ENCODE measurements around the gene CCL26. TPM values are rescaled to one million over a fixed set of nuclear protein-coding genes. Genes with fewer than 3 reads are reported as not detected.

Gene CCL26
- total and polyA plus RNA-seq, 2 of the 4 experiments (the other 2 are of a cell fraction), result not detected

DNA sequence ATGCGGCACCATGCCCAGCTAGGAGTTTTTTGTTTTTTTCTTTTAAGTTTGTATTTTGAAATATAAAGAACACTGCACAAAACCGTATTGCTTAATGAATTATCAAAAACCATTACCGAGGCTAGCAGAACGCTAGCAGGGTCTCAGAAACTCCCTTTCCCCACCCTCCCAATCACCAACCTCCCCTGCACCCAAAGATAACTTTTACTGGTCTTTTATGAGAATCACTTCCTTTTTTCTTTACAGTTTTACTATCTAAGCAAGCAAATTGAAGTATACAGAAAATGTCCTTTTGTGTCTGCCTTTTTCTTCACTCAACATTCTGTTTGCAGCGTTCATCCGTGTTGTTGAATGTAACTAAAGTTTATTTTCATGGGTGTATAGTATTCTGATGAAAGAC is 46.7 kb downstream of the CCL26 start:
- in situ Hi-C loops (cut with MboI; ENCODE audit: low sequenced_read_pairs), result no loop called here

More for the DNA sequence above, 46.7 kb downstream of the CCL26 start:
- no peak overlapping the region for H3K27ac ChIP-seq (ENCODE audit: insufficient read depth, low read length)
- no peak for ATAC-seq (ENCODE audit: low read depth)
- H2BK5ac ChIP-seq (ENCODE audit: low read depth, low read length, poor library complexity, severe bottlenecking), result no peak overlapping the region
- ChIA-PET POLR2A (ENCODE audit: unreplicated experiment) (no interaction called here), CTCF (no interaction called here)
- no CpG with 5 or more reads among the region's 6 CpGs for WGBS, 2 experiments (ENCODE audit: extremely low coverage in 2 of 2, insufficient read length in 1 of 2)
- no peak overlapping the region for H3K4me3 ChIP-seq (ENCODE audit: insufficient read depth, low read depth, low read length)
- H3K4me2 ChIP-seq (ENCODE audit: low read depth, low read length), result no peak overlapping the region
- DNase-seq, result no peak
- no peak overlapping the region for H3K18ac ChIP-seq (ENCODE audit: low read depth, low read length)
- H3K9me1 ChIP-seq (ENCODE audit: insufficient read depth, low read length), result peaks cover 10% of the 10 kb centered on the region
- H3K56ac ChIP-seq (ENCODE audit: extremely low read depth, insufficient read depth, low read length), result no peak overlapping the region
- no peak overlapping the region for H2BK20ac ChIP-seq (ENCODE audit: low read depth, low read length)
- H3K27me3 ChIP-seq (ENCODE audit: control insufficient read depth, insufficient read depth, low read length), result no peaks in the 10 kb centered on the region
- intact Hi-C loops (cut with micrococcal nuclease) (no loop called here), dilution Hi-C loops (cut with HindIII; ENCODE audit: low sequenced_read_pairs, unreplicated experiment) (no loop called here)
- H4K8ac ChIP-seq (ENCODE audit: low read depth in 2 of 2, low read length in 2 of 2), result no peak overlapping the region
- H3K4me1 ChIP-seq (ENCODE audit: control insufficient read depth, insufficient read depth, low read length), result peaks cover 9% of the 10 kb centered on the region
- no peak overlapping the region for H2AK9ac ChIP-seq (replicated peaks; ENCODE audit: low read depth, low read length, poor library complexity)
- no peak overlapping the region for H2BK120ac ChIP-seq (ENCODE audit: low read depth, low read length)
- no peaks in the 10 kb centered on the region for H3K36me3 ChIP-seq (ENCODE audit: control insufficient read depth, insufficient read depth, low read length)
- H2BK15ac ChIP-seq (ENCODE audit: low read depth, low read length), result no peak overlapping the region
- TF ChIP-seq, protein P1, sequence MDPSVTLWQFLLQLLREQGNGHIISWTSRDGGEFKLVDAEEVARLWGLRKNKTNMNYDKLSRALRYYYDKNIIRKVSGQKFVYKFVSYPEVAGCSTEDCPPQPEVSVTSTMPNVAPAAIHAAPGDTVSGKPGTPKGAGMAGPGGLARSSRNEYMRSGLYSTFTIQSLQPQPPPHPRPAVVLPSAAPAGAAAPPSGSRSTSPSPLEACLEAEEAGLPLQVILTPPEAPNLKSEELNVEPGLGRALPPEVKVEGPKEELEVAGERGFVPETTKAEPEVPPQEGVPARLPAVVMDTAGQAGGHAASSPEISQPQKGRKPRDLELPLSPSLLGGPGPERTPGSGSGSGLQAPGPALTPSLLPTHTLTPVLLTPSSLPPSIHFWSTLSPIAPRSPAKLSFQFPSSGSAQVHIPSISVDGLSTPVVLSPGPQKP (IDR thresholded peaks at IDR 0.05; ENCODE audit: borderline replicate concordance, low read depth, low read length), result no peak
- TF ChIP-seq BHLHE40 (IDR thresholded peaks at IDR 0.05; ENCODE audit: low read depth, low read length) (no peak), MAFK (IDR thresholded peaks at IDR 0.05; ENCODE audit: low read depth, low read length) (no peak), CEBPB (IDR thresholded peaks at IDR 0.05; ENCODE audit: low read depth, low read length) (no peak), NFE2L2 (IDR thresholded peaks at IDR 0.05; ENCODE audit: low read depth, low read length) (no peak), FOS (IDR thresholded peaks at IDR 0.05; ENCODE audit: low read depth, low read length) (no peak), CHD1 (IDR thresholded peaks at IDR 0.05; ENCODE audit: low read depth, low read length) (no peak), RAD21 (IDR thresholded peaks at IDR 0.05; ENCODE audit: low read length) (no peak), SMC3 (IDR thresholded peaks at IDR 0.05; ENCODE audit: low read depth, low read length) (no peak), MAZ (IDR thresholded peaks at IDR 0.05; ENCODE audit: borderline replicate concordance, low read depth, low read length) (no peak), POLR2A (IDR thresholded peaks at IDR 0.05; ENCODE audit: low read depth, low read length) (no peak), RCOR1 (IDR thresholded peaks at IDR 0.05; ENCODE audit: insufficient replicate concordance, low read length) (no peak), MXI1 (IDR thresholded peaks at IDR 0.05; ENCODE audit: borderline replicate concordance, low read depth, low read length) (no peak)
- TF ChIP-seq, protein P2, sequence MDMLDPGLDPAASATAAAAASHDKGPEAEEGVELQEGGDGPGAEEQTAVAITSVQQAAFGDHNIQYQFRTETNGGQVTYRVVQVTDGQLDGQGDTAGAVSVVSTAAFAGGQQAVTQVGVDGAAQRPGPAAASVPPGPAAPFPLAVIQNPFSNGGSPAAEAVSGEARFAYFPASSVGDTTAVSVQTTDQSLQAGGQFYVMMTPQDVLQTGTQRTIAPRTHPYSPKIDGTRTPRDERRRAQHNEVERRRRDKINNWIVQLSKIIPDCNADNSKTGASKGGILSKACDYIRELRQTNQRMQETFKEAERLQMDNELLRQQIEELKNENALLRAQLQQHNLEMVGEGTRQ (IDR thresholded peaks at IDR 0.05; ENCODE audit: low read depth, low read length), result no peak
- TF ChIP-seq, protein P3, sequence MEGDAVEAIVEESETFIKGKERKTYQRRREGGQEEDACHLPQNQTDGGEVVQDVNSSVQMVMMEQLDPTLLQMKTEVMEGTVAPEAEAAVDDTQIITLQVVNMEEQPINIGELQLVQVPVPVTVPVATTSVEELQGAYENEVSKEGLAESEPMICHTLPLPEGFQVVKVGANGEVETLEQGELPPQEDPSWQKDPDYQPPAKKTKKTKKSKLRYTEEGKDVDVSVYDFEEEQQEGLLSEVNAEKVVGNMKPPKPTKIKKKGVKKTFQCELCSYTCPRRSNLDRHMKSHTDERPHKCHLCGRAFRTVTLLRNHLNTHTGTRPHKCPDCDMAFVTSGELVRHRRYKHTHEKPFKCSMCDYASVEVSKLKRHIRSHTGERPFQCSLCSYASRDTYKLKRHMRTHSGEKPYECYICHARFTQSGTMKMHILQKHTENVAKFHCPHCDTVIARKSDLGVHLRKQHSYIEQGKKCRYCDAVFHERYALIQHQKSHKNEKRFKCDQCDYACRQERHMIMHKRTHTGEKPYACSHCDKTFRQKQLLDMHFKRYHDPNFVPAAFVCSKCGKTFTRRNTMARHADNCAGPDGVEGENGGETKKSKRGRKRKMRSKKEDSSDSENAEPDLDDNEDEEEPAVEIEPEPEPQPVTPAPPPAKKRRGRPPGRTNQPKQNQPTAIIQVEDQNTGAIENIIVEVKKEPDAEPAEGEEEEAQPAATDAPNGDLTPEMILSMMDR (conservative IDR thresholded peaks at IDR 0.05; ENCODE audit: low read depth, low read length), result no peak
- H2AFZ ChIP-seq (replicated peaks; ENCODE audit: low read length, poor library complexity), result no peak overlapping the region
- no peak overlapping the region for H3K9ac ChIP-seq (ENCODE audit: low read depth, low read length)
- no peak overlapping the region for H2AK5ac ChIP-seq (ENCODE audit: low read depth, low read length)
- H4K91ac ChIP-seq (ENCODE audit: insufficient read depth, low read depth, low read length), result no peak overlapping the region
- H4K5ac ChIP-seq (ENCODE audit: low read depth, low read length), result no peak overlapping the region
- BruUV-seq (replicated peaks), result no TSS peak
- H3K79me1 ChIP-seq (ENCODE audit: low read depth in 1 of 2, low read length in 2 of 2), result peaks cover 0 to 45% of the 10 kb centered on the region in 2 experiments; a peak in 3 of 4 replicates
- no peak overlapping the region for H3K23ac ChIP-seq (ENCODE audit: low read depth, low read length)
- H3K4ac ChIP-seq (ENCODE audit: low read depth, low read length), result no peak overlapping the region
- H3K9me3 ChIP-seq (ENCODE audit: control insufficient read depth, insufficient read depth, low read length), result no peaks in the 10 kb centered on the region
- H3K14ac ChIP-seq (replicated peaks; ENCODE audit: low read depth, low read length), result no peak overlapping the region
- no peaks in the 10 kb centered on the region for H4K20me1 ChIP-seq (ENCODE audit: insufficient read depth, low read length)
